ENCODE results near the gene ZBTB40. TPM values are rescaled to one million over a fixed set of nuclear protein-coding genes. Genes with fewer than 3 reads are reported as not detected.

Gene ZBTB40
- polyA plus RNA-seq, 2 of the 4 experiments (the other 2 are of a cell fraction) = 6.2 to 7.0 TPM

- no peak overlapping the region for H3K4me2 ChIP-seq
- H3K4me1 ChIP-seq = no peaks in the 10 kb centered on the region
- TF ChIP-seq HOXB13 (CRISPR knock-in tag; IDR thresholded peaks at IDR 0.05; ENCODE audit: low read depth) = no peak
- TF ChIP-seq EHMT2 (IDR thresholded peaks at IDR 0.05; ENCODE audit: low read depth) = no peak
- TF ChIP-seq JUN (IDR thresholded peaks at IDR 0.05) = no peak
- TF ChIP-seq CTCF (IDR thresholded peaks at IDR 0.05) = no peak
- no peak for TF ChIP-seq CHD4 (IDR thresholded peaks at IDR 0.05; ENCODE audit: borderline replicate concordance)
- TF ChIP-seq NR3C1 (IDR thresholded peaks at IDR 0.05) = no peak
- TF ChIP-seq POLR2A (IDR thresholded peaks at IDR 0.05; ENCODE audit: low read length) = no peak
- TF ChIP-seq ATOH8 (CRISPR knock-in tag; IDR thresholded peaks at IDR 0.05; ENCODE audit: low read depth) = no peak
- no peak for TF ChIP-seq USF2 (IDR thresholded peaks at IDR 0.05)
- TF ChIP-seq BCL3 (IDR thresholded peaks at IDR 0.05) = no peak
- TF ChIP-seq RCOR1 (IDR thresholded peaks at IDR 0.05; ENCODE audit: low read depth, low read length) = no peak
- no peak for TF ChIP-seq NPAS2 (CRISPR knock-in tag; IDR thresholded peaks at IDR 0.05; ENCODE audit: borderline replicate concordance)
- TF ChIP-seq RNF2 (IDR thresholded peaks at IDR 0.05; ENCODE audit: borderline replicate concordance, low read depth) = no peak
- TF ChIP-seq ELK1 (IDR thresholded peaks at IDR 0.05; ENCODE audit: low read depth, low read length) = no peak
- TF ChIP-seq MAZ (IDR thresholded peaks at IDR 0.05; ENCODE audit: borderline replicate concordance, low read depth, low read length) = no peak
- TF ChIP-seq GATA3 (IDR thresholded peaks at IDR 0.05; ENCODE audit: borderline replicate concordance) = no peak
- TF ChIP-seq EP300 (IDR thresholded peaks at IDR 0.05) = no peak
- no peak for TF ChIP-seq FOSB (CRISPR knock-in tag; IDR thresholded peaks at IDR 0.05)
- no peak for TF ChIP-seq E2F6 (IDR thresholded peaks at IDR 0.05; ENCODE audit: borderline replicate concordance, low read depth)
- no peak for FAIRE-seq
- no peak overlapping the region for H3K27ac ChIP-seq
- ChIA-PET CTCF (interaction anchor here (1.1 kb wide), 1 partner anchor 30 kb away, joined by 3 read pairs; no protein-coding TSS in a partner anchor), POLR2A (no interaction called here)
- H3K9me3 ChIP-seq = no peaks in the 10 kb centered on the region
- ATAC-seq = no peak
- WGBS (ENCODE audit: missing lambda C conversion rate) = 88% methylated on average over 2 of the region's 2 CpGs
- DNase-seq (ENCODE audit: low read depth in 1 of 2, low spot score in 1 of 2) = no peak
- no peak overlapping the region for H3K4me3 ChIP-seq
Measured at GRCh38 chr1:22498463-22498862, 46.8 kb downstream of the ZBTB40 start.

GRCh38 chr1:22500058-22500457 is 48.4 kb downstream of the ZBTB40 start:
- ChIA-PET CTCF (interaction anchor here (1.1 kb wide), 1 partner anchor 8 kb away, joined by 3 read pairs; no protein-coding TSS in a partner anchor), POLR2A (no interaction called here)
- ATAC-seq (no peak), FAIRE-seq (no peak), DNase-seq (ENCODE audit: low read depth in 1 of 2, low spot score in 1 of 2) (no peak)
- Histone ChIP-seq H3K27ac (no peak overlapping the region), H3K4me1 (no peaks in the 10 kb centered on the region), H3K4me2 (no peak overlapping the region), H3K4me3 (no peak overlapping the region), H3K9me3 (no peaks in the 10 kb centered on the region)
- TF ChIP-seq HMGXB4 (CRISPR knock-in tag; IDR thresholded peaks at IDR 0.05; ENCODE audit: borderline replicate concordance) = no peak
- TF ChIP-seq EP300 (IDR thresholded peaks at IDR 0.05) = no peak
- WGBS (ENCODE audit: missing lambda C conversion rate) = 88% methylated on average over 4 of the region's 4 CpGs
